HepG2 (cell line): ENCODE results near the gene FEM1B. TPM values are rescaled to one million over a fixed set of nuclear protein-coding genes. Genes with fewer than 3 reads are reported as not detected.

ENCODE experiments used
- E2F1 ChIP-seq: sonication (generic); formaldehyde crosslinking; IDR thresholded peaks from 2 replicates; pipeline ENCODE4 v1.5.0; 2020; ENCODE audit warnings: missing genetic modification reagents
- FOXP4 ChIP-seq: sonication (generic); formaldehyde crosslinking; IDR thresholded peaks from 2 replicates; pipeline ENCODE4 v1.4.0; 2020; ENCODE audit warnings: missing genetic modification reagents
- IKZF4 ChIP-seq: sonication (generic); formaldehyde crosslinking; IDR thresholded peaks from 2 replicates; pipeline ENCODE4 v1.5.1; 2020; ENCODE audit warnings: borderline replicate concordance, mild to moderate bottlenecking, low read depth, missing genetic modification reagents; ENCODE audit errors: not compliant biosample characterization
- JARID2 ChIP-seq: sonication (generic); formaldehyde crosslinking; IDR thresholded peaks from 2 replicates; pipeline ENCODE4 v1.8.1; 2023; ENCODE audit warnings: missing genetic modification reagents, inconsistent platforms; ENCODE audit not compliant: insufficient replicate concordance
- LRRFIP1 ChIP-seq: sonication (generic); formaldehyde crosslinking; conservative IDR thresholded peaks from 2 replicates; pipeline ENCODE4 v1.4.0; 2020; ENCODE audit warnings: missing genetic modification reagents
- MTA3 ChIP-seq: sonication (generic); formaldehyde crosslinking; IDR thresholded peaks from 2 replicates; pipeline ENCODE4 v1.4.0; 2020; ENCODE audit warnings: missing genetic modification reagents
- NCOA2 ChIP-seq: sonication (generic); formaldehyde crosslinking; IDR thresholded peaks from 2 replicates; pipeline ENCODE4 v1.8.0; 2022; ENCODE audit warnings: inconsistent platforms
- SMC3 ChIP-seq: IDR thresholded peaks from 2 replicates; pipeline ENCODE4 v1.6.1; 2011; ENCODE audit warnings: low read length, improper control_type of control experiment
- ZEB1 ChIP-seq: IDR thresholded peaks from 2 replicates; pipeline ENCODE4 v1.6.1; 2012; ENCODE audit warnings: mild to moderate bottlenecking, low read depth, inconsistent platforms; ENCODE audit not compliant: insufficient replicate concordance
- ZNF292 ChIP-seq: sonication (generic); formaldehyde crosslinking; IDR thresholded peaks from 2 replicates; pipeline ENCODE4 v1.8.1; 2022; ENCODE audit warnings: mild to moderate bottlenecking, low read depth, missing genetic modification reagents, borderline replicate concordance
- ZNF30 ChIP-seq: sonication (generic); formaldehyde crosslinking; IDR thresholded peaks from 2 replicates; pipeline ENCODE4 v1.5.0; 2020; ENCODE audit warnings: mild to moderate bottlenecking, missing genetic modification reagents
- ZNF335 ChIP-seq: sonication (generic); formaldehyde crosslinking; IDR thresholded peaks from 2 replicates; pipeline ENCODE4 v1.4.0; 2020; ENCODE audit warnings: missing genetic modification reagents
- ZNF383 ChIP-seq: sonication (generic); formaldehyde crosslinking; IDR thresholded peaks from 2 replicates; pipeline ENCODE4 v1.4.0; 2020; ENCODE audit warnings: missing genetic modification reagents, mild to moderate bottlenecking, borderline replicate concordance
- ZNF576 ChIP-seq: sonication (generic); formaldehyde crosslinking; IDR thresholded peaks from 2 replicates; pipeline ENCODE4 v1.4.0; 2020; ENCODE audit warnings: mild to moderate bottlenecking, missing genetic modification reagents
- ZNF629 ChIP-seq: sonication (generic); formaldehyde crosslinking; conservative IDR thresholded peaks from 2 replicates; pipeline ENCODE4 v1.5.0; 2020; ENCODE audit warnings: missing genetic modification reagents
- ZNF75D ChIP-seq: sonication (generic); formaldehyde crosslinking; IDR thresholded peaks from 2 replicates; pipeline ENCODE4 v1.8.1; 2023; ENCODE audit warnings: missing genetic modification reagents, mild to moderate bottlenecking, borderline replicate concordance
- ZNF775 ChIP-seq: sonication (generic); formaldehyde crosslinking; IDR thresholded peaks from 2 replicates; pipeline ENCODE4 v1.4.0; 2020; ENCODE audit warnings: missing genetic modification reagents, mild to moderate bottlenecking, moderate library complexity, borderline replicate concordance
- ZSCAN29 ChIP-seq: sonication (generic); formaldehyde crosslinking; conservative IDR thresholded peaks from 2 replicates; pipeline ENCODE4 v1.4.0; 2020; ENCODE audit warnings: mild to moderate bottlenecking, missing genetic modification reagents
- polyA plus RNA-seq, 8 experiments: library from polyadenylated mRNA; depleted of rRNA in 3 of 8; stranded (reverse) in 7 of 8; unstranded in 1 of 8; fragments of >200 nt; fragmentation: Illumina TruSeq in 4 of 8; extraction: Trizol in 4 of 8; gene quantifications; 2 replicates each; pipeline versions ENCODE4 v1.2.1 to v1.2.3, GENCODE V29; 2011 to 2016; ENCODE audit warnings: low read depth in 4 of 8, missing spikeins in 1 of 8, mixed read lengths in 1 of 8; ENCODE audit not compliant: insufficient read depth in 1 of 8
- total RNA-seq, 5 experiments: library from RNA; depleted of rRNA; stranded (reverse); fragments of >200 nt; fragmentation: Illumina TruSeq; extraction: Trizol; gene quantifications; 2 replicates each; pipeline ENCODE4 v1.2.3, GENCODE V29; 2016; ENCODE audit warnings: low read depth in 1 of 5
- TF ChIP-seq, protein P1 (sequence below): IDR thresholded peaks from 2 replicates; pipeline ENCODE4 v1.6.1; 2016; ENCODE audit warnings: mild to moderate bottlenecking, missing biosample characterization, missing genetic modification reagents
- TF ChIP-seq, protein P2 (sequence below), 2 experiments: sonication (generic) in 1 of 2; formaldehyde crosslinking in 1 of 2; IDR thresholded peaks; 2 replicates each; pipeline versions ENCODE4 v1.4.0 to v1.6.1; 2018 to 2020; ENCODE audit warnings: missing genetic modification reagents in 2 of 2, borderline replicate concordance in 1 of 2, low read depth in 1 of 2, mild to moderate bottlenecking in 1 of 2, missing biosample characterization in 1 of 2

FEM1B gene
- total and polyA plus RNA-seq, 2 of the 13 experiments (the other 11 are each of a cell fraction or from before 2014, with no cell fraction given), result 38.1 to 40.0 TPM

- TF ChIP-seq, protein P1, sequence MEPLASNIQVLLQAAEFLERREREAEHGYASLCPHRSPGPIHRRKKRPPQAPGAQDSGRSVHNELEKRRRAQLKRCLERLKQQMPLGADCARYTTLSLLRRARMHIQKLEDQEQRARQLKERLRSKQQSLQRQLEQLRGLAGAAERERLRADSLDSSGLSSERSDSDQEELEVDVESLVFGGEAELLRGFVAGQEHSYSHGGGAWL (CRISPR knock-in tag), result peak; percentile 80; the same call in 1 of the 2 replicates
- TF ChIP-seq FOXP4, result peak; percentile 71; the same call in 1 of the 2 replicates
- TF ChIP-seq MTA3 (CRISPR knock-in tag), result no peak
- TF ChIP-seq E2F1 (CRISPR knock-in tag), result peak; percentile 70
- TF ChIP-seq IKZF4 (CRISPR knock-in tag), result peak; percentile 50
- TF ChIP-seq ZNF383 (CRISPR knock-in tag), result no peak
- TF ChIP-seq ZEB1, result no peak
- TF ChIP-seq JARID2, result no peak
- TF ChIP-seq ZSCAN29, result peak; percentile 86; the same call in 1 of the 2 replicates
- peak; percentile 81 for TF ChIP-seq ZNF292 (CRISPR knock-in tag)
- peak; percentile 92 for TF ChIP-seq ZNF30 (CRISPR knock-in tag)
- peak; percentile 55; the same call in 1 of the 2 replicates for TF ChIP-seq ZNF629 (CRISPR knock-in tag)
- TF ChIP-seq, protein P2, sequence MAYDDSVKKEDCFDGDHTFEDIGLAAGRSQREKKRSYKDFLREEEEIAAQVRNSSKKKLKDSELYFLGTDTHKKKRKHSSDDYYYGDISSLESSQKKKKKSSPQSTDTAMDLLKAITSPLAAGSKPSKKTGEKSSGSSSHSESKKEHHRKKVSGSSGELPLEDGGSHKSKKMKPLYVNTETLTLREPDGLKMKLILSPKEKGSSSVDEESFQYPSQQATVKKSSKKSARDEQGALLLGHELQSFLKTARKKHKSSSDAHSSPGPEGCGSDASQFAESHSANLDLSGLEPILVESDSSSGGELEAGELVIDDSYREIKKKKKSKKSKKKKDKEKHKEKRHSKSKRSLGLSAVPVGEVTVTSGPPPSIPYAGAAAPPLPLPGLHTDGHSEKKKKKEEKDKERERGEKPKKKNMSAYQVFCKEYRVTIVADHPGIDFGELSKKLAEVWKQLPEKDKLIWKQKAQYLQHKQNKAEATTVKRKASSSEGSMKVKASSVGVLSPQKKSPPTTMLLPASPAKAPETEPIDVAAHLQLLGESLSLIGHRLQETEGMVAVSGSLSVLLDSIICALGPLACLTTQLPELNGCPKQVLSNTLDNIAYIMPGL (CRISPR knock-in tag; IDR thresholded peaks at IDR 0.05; ENCODE audit: borderline replicate concordance in 1 of 2, low read depth in 1 of 2), result peak; percentile 82 to 96
- TF ChIP-seq ZNF576 (CRISPR knock-in tag), result peak; percentile 34; the same call in 1 of the 2 replicates
- no peak for TF ChIP-seq ZNF75D
- TF ChIP-seq LRRFIP1 (CRISPR knock-in tag), result no peak
- TF ChIP-seq SMC3, result no peak; the same call in 1 of the 2 replicates
- no peak for TF ChIP-seq ZNF335 (CRISPR knock-in tag)
- peak; percentile 52 for TF ChIP-seq NCOA2
- no peak for TF ChIP-seq ZNF775
These were observed at the start of gene FEM1B (continued) for GRCh38 chr15:68277603-68278344.
